Pancreas (tissue), 10 donors: ENCODE data around the gene PLPP4. TPM values are rescaled to one million over a fixed set of nuclear protein-coding genes. Genes with fewer than 3 reads are reported as not detected.
A peak's percentile ranks its signal among the peaks of the same experiment; 100 is the strongest.

ENCODE experiments used
- ATAC-seq, 4 donors: fragments of 200-7000 bp; cut with Tn5 transposase; one replicate each; pipeline versions ENCODE4 v1.8.0 to v1.9.1; 2020; ENCODE audit warnings: mild to moderate bottlenecking in 4 of 4, moderate library complexity in 4 of 4
- DNase-seq, 6 donors: peaks; one replicate each; pipeline ENCODE4 v3.0.0-alpha.2; 2020
- FAIRE-seq: peaks from 2 replicates; lab custom pipeline; 2012; peaks lifted over from hg19 to GRCh38; lab: Jason Lieb, UNC
- H3K27ac ChIP-seq, 4 donors: fragments of 200-600 bp; sonication (generic); 1 replicate in 3 of 4; 2 replicates in 1 of 4; pipeline versions ENCODE4 v1.5.0 to v1.8.0; 2020
- H3K27me3 ChIP-seq, 4 donors: fragments of 200-600 bp; one replicate each; pipeline ENCODE4 v1.8.0; 2021
- H3K36me3 ChIP-seq, 3 donors: fragments of 200-600 bp; sonication (generic) in 1 of 3; one replicate each; pipeline versions ENCODE4 v1.5.0 to v1.8.0; 2020 to 2021
- H3K4me1 ChIP-seq, 3 donors: fragments of 200-600 bp; one replicate each; pipeline ENCODE4 v1.8.0; 2021
- H3K4me3 ChIP-seq, 4 donors: fragments of 200-600 bp; sonication (generic) in 2 of 4; one replicate each; pipeline versions ENCODE4 v1.5.0 to v1.8.0; 2020 to 2021
- H3K9me3 ChIP-seq, 4 donors: fragments of 200-600 bp; one replicate each; pipeline ENCODE4 v1.8.0; 2021
- WGBS, 2 donors: extraction: QIAGEN DNeasy Blood & Tissue Kit; methylation state at CpG; one replicate each; pipeline ENCODE4 v1.1.7; 2013; 5-methylcytosine and 5-hydroxymethylcytosine counted together
- intact Hi-C, 3 donors: fragments of 100-400 bp; cut with DNase I; formaldehyde crosslinking; loops; one replicate each; pipeline versions ENCODE4 v1.11.1 to v1.14.2; 2022
- polyA plus RNA-seq, 2 donors: library from polyadenylated mRNA; stranded (reverse); fragments of 200-250 nt; gene quantifications; one replicate each; pipeline ENCODE4 v1.2.3, GENCODE V29; 2013
- total RNA-seq, 6 donors: library from RNA; stranded (reverse); fragmentation: NEBNext Ultra II Directional in 4 of 6; extraction: Animal tissue kit (Norgen Biotek cat#: 25700) in 4 of 6; gene quantifications; one replicate each; pipeline versions ENCODE4 v1.2.1 to v1.2.4, GENCODE V29; 2021 to 2023
- TF ChIP-seq, protein P1 (sequence below), 4 donors: fragments of 200-600 bp; sonication (generic) in 3 of 4; IDR thresholded peaks; one replicate each; pipeline versions ENCODE4 v1.5.0 to v1.8.0; 2021; ENCODE audit warnings: antibody characterized with exemption in 4 of 4
- donor health status: healthy with polysubstance abuse.
- donor health status: DM: no; HTN: no; CAD: no; lungs with moderate emphysema.
- donor health status: DM: no; HTN: no; CAD: no.
- donor health status: control.
- donor health status: control.
- donor health status: Bipolar disorder and iron deficiency.
- donor health status: DM: yes; HTN: yes; CAD: no.
- donor health status: DM: no; HTN: no; CAD: no.
- donor health status: DM: no; HTN: no; CAD: no.
- donor health status: DM: yes; HTN: yes; CAD: no.

PLPP4 gene
- total and polyA plus RNA-seq, 8 donors, result 0.07 to 1.7 (median 0.08) TPM; not detected in 5

DNA sequence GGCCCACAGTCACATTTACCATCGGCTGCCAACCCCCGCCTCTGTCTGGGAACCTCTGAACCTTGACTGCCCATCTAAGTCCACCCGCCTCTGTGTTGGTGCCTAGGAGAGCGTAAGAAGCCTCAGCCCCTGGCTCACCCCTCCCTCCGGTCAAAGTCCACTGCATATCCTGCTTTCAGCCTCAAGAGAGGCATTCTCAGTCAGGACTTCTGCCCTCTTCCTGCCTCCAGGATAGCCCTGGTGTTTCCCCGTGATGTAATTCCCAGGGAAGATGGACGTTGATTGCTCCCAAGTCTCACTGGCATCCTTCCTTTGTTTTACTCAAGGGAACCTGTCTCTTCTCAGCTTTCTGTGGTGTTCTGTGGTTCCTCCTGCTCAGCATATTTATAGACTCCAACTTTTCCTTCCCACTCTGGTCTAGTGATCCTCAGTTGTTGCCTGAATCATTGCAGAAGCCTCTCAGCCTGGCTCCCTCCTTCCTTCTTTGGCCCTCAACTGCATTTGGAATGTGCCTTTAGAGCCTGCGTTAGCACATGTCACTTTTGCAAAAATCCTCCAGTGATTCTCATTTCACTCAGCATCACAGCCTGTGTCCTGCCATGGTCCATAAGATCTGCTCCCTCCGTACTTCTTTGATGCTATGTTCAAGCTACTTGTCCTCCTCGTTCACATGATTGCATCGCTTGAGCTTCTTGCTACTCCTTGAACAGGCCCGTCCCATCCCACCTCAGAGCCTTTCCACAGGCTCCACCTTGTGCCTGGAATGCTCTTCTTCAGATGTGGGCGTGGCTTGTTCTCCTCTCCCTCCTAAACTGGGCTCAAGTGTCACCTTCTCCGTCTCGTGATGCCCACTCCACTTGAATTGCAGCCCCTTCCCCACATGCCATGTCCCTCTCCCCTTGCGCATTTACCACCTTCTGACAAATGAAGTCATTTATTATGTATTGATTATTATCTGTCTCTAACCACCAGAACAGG, 124.2 kb downstream of the PLPP4 start:
- DNase-seq (no peak), ATAC-seq (peak in 3 of 4 donors; percentile 32 to 58 (median 58)), FAIRE-seq (no peak)
- 45 to 53% methylated on average over 16 of the region's 16 CpGs for WGBS, 2 donors
- no peaks in the 10 kb centered on the region for H3K36me3 ChIP-seq
- no peaks in the 10 kb centered on the region for H3K4me1 ChIP-seq
- no peak overlapping the region for H3K27ac ChIP-seq
- H3K27me3 ChIP-seq, result no peaks in the 10 kb centered on the region
- no peaks in the 10 kb centered on the region for H3K9me3 ChIP-seq
- intact Hi-C loops, result no loop called here
- H3K4me3 ChIP-seq, result no peak overlapping the region
- TF ChIP-seq, protein P1, sequence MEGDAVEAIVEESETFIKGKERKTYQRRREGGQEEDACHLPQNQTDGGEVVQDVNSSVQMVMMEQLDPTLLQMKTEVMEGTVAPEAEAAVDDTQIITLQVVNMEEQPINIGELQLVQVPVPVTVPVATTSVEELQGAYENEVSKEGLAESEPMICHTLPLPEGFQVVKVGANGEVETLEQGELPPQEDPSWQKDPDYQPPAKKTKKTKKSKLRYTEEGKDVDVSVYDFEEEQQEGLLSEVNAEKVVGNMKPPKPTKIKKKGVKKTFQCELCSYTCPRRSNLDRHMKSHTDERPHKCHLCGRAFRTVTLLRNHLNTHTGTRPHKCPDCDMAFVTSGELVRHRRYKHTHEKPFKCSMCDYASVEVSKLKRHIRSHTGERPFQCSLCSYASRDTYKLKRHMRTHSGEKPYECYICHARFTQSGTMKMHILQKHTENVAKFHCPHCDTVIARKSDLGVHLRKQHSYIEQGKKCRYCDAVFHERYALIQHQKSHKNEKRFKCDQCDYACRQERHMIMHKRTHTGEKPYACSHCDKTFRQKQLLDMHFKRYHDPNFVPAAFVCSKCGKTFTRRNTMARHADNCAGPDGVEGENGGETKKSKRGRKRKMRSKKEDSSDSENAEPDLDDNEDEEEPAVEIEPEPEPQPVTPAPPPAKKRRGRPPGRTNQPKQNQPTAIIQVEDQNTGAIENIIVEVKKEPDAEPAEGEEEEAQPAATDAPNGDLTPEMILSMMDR (IDR thresholded peaks at IDR 0.05), result no peak

GRCh38 chr10:120582753-120583152, 125.7 kb downstream of the PLPP4 start:
- intact Hi-C loops, result no loop called here
- H3K4me1 ChIP-seq, result no peaks in the 10 kb centered on the region
- H3K9me3 ChIP-seq, result no peaks in the 10 kb centered on the region
- WGBS, 2 donors, result 34 to 74% methylated on average over 2 of the region's 2 CpGs
- H3K27me3 ChIP-seq, result no peaks in the 10 kb centered on the region
- H3K4me3 ChIP-seq, result no peak overlapping the region
- FAIRE-seq, result no peak
- no peaks in the 10 kb centered on the region for H3K36me3 ChIP-seq
- no peak for ATAC-seq
- no peak for DNase-seq
- TF ChIP-seq, protein P1 (IDR thresholded peaks at IDR 0.05), result no peak
- H3K27ac ChIP-seq, result no peak overlapping the region

- Histone ChIP-seq H3K4me1 (no peaks in the 10 kb centered on the region), H3K27ac (no peak overlapping the region), H3K9me3 (no peaks in the 10 kb centered on the region), H3K36me3 (no peaks in the 10 kb centered on the region), H3K4me3 (no peak overlapping the region), H3K27me3 (no peaks in the 10 kb centered on the region)
- ATAC-seq (no peak), FAIRE-seq (no peak), DNase-seq (no peak)
- WGBS, 2 donors, result 55 to 58% methylated on average over 2 of the region's 2 CpGs
- TF ChIP-seq, protein P1 (IDR thresholded peaks at IDR 0.05), result no peak
- intact Hi-C loops, result no loop called here
Measured at GRCh38 chr10:120583424-120584108, 126.5 kb downstream of the PLPP4 start.

DNA sequence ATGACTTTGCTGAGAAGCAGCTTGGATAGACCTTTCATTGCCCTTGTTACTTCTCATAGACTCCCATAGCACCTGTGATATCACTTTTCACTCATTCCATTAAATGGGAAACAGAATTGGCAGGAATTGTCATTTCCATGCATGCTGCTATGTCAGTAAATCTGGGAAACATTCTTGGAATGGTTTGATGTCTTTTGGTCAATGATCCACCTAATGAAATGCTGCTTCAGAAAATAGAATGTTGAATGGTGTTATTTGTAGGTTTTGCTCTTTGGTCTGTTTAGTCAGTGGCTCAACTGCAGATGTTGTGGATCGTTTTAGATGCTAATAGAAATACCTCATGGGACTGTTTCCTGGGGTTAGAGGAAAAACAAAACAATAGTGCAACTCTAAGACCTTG, 127.8 kb downstream of the PLPP4 start:
- FAIRE-seq, result no peak
- WGBS, 2 donors, result 25 to 26% methylated on average over 1 of the region's 1 CpG

More for the DNA sequence above, 127.8 kb downstream of the PLPP4 start:
- Histone ChIP-seq H3K27me3 (no peaks in the 10 kb centered on the region), H3K4me3 (no peak overlapping the region), H3K36me3 (no peaks in the 10 kb centered on the region), H3K9me3 (no peaks in the 10 kb centered on the region), H3K27ac (no peak overlapping the region), H3K4me1 (no peaks in the 10 kb centered on the region)
- DNase-seq (no peak), ATAC-seq (no peak)
- intact Hi-C loops, result no loop called here
- TF ChIP-seq, protein P1 (IDR thresholded peaks at IDR 0.05), result no peak
